HFFc6 (cell line): ENCODE measurements around the gene HES7. TPM values are rescaled to one million over a fixed set of nuclear protein-coding genes. Genes with fewer than 3 reads are reported as not detected.

ENCODE experiments used
- DNase-seq: peaks from one replicate; pipeline ENCODE4 v3.0.0-alpha.2; 2018
- H3K27ac Mint-ChIP-seq: 2 replicates; pipeline ENCODE4 v1.8.0; 2020; ENCODE audit warnings: mild to moderate bottlenecking, mixed read lengths
- H3K27me3 Mint-ChIP-seq: 2 replicates; pipeline ENCODE4 v1.8.0; 2021; ENCODE audit warnings: mild to moderate bottlenecking, moderate library complexity, mixed read lengths; ENCODE audit not compliant: insufficient read depth
- H3K36me3 Mint-ChIP-seq: 2 replicates; pipeline ENCODE4 v1.8.0; 2021; ENCODE audit warnings: low read depth, mixed read lengths
- H3K4me1 Mint-ChIP-seq: 2 replicates; pipeline ENCODE4 v1.8.0; 2020; ENCODE audit warnings: low read depth, mixed read lengths
- H3K4me3 Mint-ChIP-seq: 2 replicates; pipeline ENCODE4 v1.8.0; 2020; ENCODE audit warnings: mild to moderate bottlenecking, moderate library complexity, mixed read lengths
- H3K9me3 Mint-ChIP-seq: 2 replicates; pipeline ENCODE4 v1.8.0; 2020; ENCODE audit warnings: mild to moderate bottlenecking, mixed read lengths
- microRNA-seq: library from miRNA; unstranded; fragments of <30 nt; microRNA quantifications from one replicate; pipeline ENCODE4, GENCODE V29; 2019
- total RNA-seq, 6 experiments: library from RNA; stranded (reverse); fragmentation: NEBNext Ultra II Directional; extraction: Animal tissue kit (Norgen Biotek cat#: 25700); gene quantifications; 2 replicates in 1 of 6; 3 replicates in 5 of 6; pipeline ENCODE4 v1.2.3, GENCODE V29; 2021
- TF ChIP-seq, protein P1 (sequence below): fragments of 200-600 bp; sonication (generic); IDR thresholded peaks from 2 replicates; pipeline ENCODE4 v1.5.0; 2021; ENCODE audit warnings: antibody characterized with exemption, mild to moderate bottlenecking

The HES7 gene
- total RNA-seq, 6 experiments from 2014 or later, result 0.24 to 0.54 (median 0.41) TPM

DNA sequence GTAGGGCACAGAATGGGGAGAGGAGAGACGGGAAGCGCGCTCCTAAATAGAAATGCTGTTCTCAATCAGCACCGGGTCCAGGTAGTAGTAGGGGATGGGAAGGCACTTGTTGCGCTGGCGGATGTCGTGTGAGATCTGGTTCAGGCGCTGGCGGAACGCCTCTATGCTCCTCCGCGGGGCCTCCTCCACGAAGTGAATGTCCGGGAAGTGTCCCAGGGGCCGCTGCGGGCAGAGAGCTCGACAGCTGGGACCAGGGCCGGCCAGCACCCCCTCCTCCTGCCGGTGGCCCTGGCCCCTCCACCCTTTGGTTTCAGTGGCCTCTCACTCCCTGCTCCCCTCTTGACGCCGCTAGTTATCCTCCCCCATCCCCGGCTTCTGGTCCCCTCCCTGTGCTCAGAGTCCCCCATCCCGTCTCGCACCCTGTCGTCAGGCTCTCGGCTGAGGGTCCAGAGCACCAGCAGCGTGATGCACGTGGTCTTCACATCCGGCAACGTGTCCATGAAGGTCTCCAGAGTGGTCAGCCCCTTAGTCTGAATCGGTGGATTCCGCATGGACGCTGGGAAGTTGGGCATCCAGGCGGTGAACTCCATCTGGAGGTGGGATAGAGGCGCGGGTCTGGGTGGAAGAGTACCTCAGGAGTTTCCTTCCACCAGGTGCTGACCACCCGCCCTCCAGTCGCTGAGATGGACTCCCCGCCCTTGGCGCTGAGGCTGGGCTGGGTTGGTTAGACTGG, 51.0 kb downstream of the HES7 start:
- peak overlapping the region; percentile 30 for H3K4me3 Mint-ChIP-seq
- peaks cover 81% of the 10 kb centered on the region for H3K27me3 Mint-ChIP-seq
- TF ChIP-seq, protein P1, sequence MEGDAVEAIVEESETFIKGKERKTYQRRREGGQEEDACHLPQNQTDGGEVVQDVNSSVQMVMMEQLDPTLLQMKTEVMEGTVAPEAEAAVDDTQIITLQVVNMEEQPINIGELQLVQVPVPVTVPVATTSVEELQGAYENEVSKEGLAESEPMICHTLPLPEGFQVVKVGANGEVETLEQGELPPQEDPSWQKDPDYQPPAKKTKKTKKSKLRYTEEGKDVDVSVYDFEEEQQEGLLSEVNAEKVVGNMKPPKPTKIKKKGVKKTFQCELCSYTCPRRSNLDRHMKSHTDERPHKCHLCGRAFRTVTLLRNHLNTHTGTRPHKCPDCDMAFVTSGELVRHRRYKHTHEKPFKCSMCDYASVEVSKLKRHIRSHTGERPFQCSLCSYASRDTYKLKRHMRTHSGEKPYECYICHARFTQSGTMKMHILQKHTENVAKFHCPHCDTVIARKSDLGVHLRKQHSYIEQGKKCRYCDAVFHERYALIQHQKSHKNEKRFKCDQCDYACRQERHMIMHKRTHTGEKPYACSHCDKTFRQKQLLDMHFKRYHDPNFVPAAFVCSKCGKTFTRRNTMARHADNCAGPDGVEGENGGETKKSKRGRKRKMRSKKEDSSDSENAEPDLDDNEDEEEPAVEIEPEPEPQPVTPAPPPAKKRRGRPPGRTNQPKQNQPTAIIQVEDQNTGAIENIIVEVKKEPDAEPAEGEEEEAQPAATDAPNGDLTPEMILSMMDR, result no peak
- no peak for DNase-seq
- no peak overlapping the region for H3K27ac Mint-ChIP-seq
- no peaks in the 10 kb centered on the region for H3K36me3 Mint-ChIP-seq
- peaks cover 17% of the 10 kb centered on the region for H3K4me1 Mint-ChIP-seq
- H3K9me3 Mint-ChIP-seq, result no peaks in the 10 kb centered on the region

DNA sequence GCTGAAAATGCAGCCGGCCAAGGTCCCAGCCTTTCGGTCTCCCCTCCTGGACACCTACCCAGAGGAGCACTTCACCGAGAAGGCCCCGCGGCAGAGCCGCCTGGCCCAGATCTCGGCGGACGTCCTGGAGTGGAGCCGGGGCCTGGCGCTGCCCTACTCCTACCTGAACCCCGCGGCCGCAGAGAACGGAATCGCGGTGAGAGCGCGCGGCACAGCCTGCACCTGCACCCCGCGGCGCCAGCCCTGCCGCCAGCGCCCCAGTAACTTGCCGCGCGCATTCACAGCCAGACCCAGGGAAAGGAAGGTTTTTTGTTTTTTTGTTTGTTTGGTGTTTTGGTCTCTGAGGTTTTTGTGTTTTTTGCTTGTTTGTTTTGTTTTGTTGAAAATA, 51.6 kb downstream of the HES7 start:
- H3K9me3 Mint-ChIP-seq, result no peaks in the 10 kb centered on the region
- peaks cover 80% of the 10 kb centered on the region for H3K27me3 Mint-ChIP-seq
- no peak overlapping the region for H3K27ac Mint-ChIP-seq
- peak overlapping the region; percentile 30 for H3K4me3 Mint-ChIP-seq
- TF ChIP-seq, protein P1, result no peak
- DNase-seq, result no peak
- H3K36me3 Mint-ChIP-seq, result no peaks in the 10 kb centered on the region
- H3K4me1 Mint-ChIP-seq, result peaks cover 17% of the 10 kb centered on the region

DNA sequence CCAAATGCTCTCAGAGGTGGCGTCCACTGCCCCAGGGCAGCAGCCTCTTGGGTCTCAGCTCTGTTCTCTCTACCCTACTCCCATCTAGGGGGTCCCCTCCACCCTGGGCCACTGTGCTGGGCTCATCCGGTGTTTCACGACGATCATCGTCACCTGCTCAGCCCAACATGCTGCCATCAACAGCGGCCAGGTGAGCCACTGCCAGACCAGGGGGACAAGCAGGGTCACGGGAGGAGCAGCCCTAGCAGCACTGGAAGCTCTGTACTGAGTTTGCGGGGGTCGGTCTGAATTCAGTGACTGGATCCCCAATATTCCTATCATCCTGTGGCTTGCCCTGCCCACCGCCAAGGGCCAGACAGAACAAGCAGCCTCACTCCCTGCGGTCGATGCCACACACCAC, 52.4 kb downstream of the HES7 start:
- Mint-ChIP-seq H3K27me3 (peaks cover 78% of the 10 kb centered on the region), H3K9me3 (no peaks in the 10 kb centered on the region), H3K4me1 (peaks cover 17% of the 10 kb centered on the region), H3K36me3 (no peaks in the 10 kb centered on the region), H3K4me3 (no peak overlapping the region), H3K27ac (no peak overlapping the region)
- TF ChIP-seq, protein P1, result no peak
- DNase-seq, result no peak

Small RNAs within 50 kb of the gene (microRNA-seq; reads per million reads assigned to microRNA genes)
- gene MIR4314, result not detected
- not detected for gene MIR6883

Other genes starting within 250 kb of the HES7 start
- gene CHD3, start 235.3 kb downstream of the HES7 start, total RNA-seq, result 100 to 1,000 TPM in 4 of 6 experiments, 10 to 100 TPM in 2; 83.3 to 112 (median 110) TPM
- 1 to 10 TPM; 2.2 to 3.6 (median 3.1) TPM for gene RNF227, start 207.8 kb downstream of the HES7 start, total RNA-seq
- gene KCNAB3, start 194.2 kb downstream of the HES7 start, total RNA-seq, result 1 to 10 TPM; 1.5 to 3.0 (median 2.3) TPM
- 100 to 1,000 TPM; 244 to 309 (median 288) TPM for gene TRAPPC1, start 192.2 kb downstream of the HES7 start, total RNA-seq
- 10 to 100 TPM; 20.8 to 32.2 (median 28.5) TPM for gene CNTROB, start 191.9 kb downstream of the HES7 start, total RNA-seq
- gene GUCY2D, start 121.5 kb downstream of the HES7 start, total RNA-seq, result not detected
- gene ALOX15B, start 85.0 kb downstream of the HES7 start, total RNA-seq, result not detected
- not detected for gene ALOX12B, start 36.4 kb downstream of the HES7 start, total RNA-seq
- gene ALOXE3, start 5.6 kb downstream of the HES7 start, total RNA-seq, result under 1 TPM; 0.14 to 0.30 (median 0.21) TPM
- 10 to 100 TPM; 18.9 to 31.8 (median 26.9) TPM for gene PER1, start 28.3 kb upstream of the HES7 start, total RNA-seq
- 10 to 100 TPM; 37.0 to 47.6 (median 44.5) TPM for gene VAMP2, start 38.8 kb upstream of the HES7 start, total RNA-seq
- 10 to 100 TPM; 13.8 to 18.8 (median 17.5) TPM for gene TMEM107, start 52.3 kb upstream of the HES7 start, total RNA-seq
- 1 to 10 TPM; 4.4 to 6.0 (median 4.6) TPM for gene BORCS6, start 66.1 kb upstream of the HES7 start, total RNA-seq
- 10 to 100 TPM; 24.5 to 43.4 (median 39.5) TPM for gene AURKB, start 86.5 kb upstream of the HES7 start, total RNA-seq
- gene CTC1, start 124.0 kb upstream of the HES7 start, total RNA-seq, result 10 to 100 TPM in 5 of 6 experiments, 1 to 10 TPM in 1; 8.8 to 14.4 (median 10.8) TPM
- 10 to 100 TPM; 46.8 to 63.9 (median 58.8) TPM for gene PFAS, start 125.2 kb upstream of the HES7 start, total RNA-seq
- gene RANGRF, start 164.6 kb upstream of the HES7 start, total RNA-seq, result 10 to 100 TPM; 27.8 to 32.2 (median 30.9) TPM
- 1 to 10 TPM; 1.6 to 3.7 (median 3.1) TPM for gene SLC25A35, start 171.3 kb upstream of the HES7 start, total RNA-seq
- not detected for gene ARHGEF15, start 186.1 kb upstream of the HES7 start, total RNA-seq
- gene ODF4, start 215.7 kb upstream of the HES7 start, total RNA-seq, result not detected